Measurements from ENCODE around the gene PRKAR2B. TPM values are rescaled to one million over a fixed set of nuclear protein-coding genes. Genes with fewer than 3 reads are reported as not detected.
"Not testable (repeated sequence)": the region's sequence is repeated elsewhere in the genome, so short reads cannot be mapped to it uniquely, and the experiment has no call there.

The PRKAR2B gene
- total RNA-seq, 2 experiments from 2014 or later, result 0.35 to 0.50 TPM

- H3K36me3 Mint-ChIP-seq (ENCODE audit: low read depth), result no peaks in the 10 kb centered on the region
- peaks cover 51% of the 10 kb centered on the region for H3K27me3 Mint-ChIP-seq
- no peaks in the 10 kb centered on the region for H3K9me3 Mint-ChIP-seq
- no peak overlapping the region for H3K4me3 Mint-ChIP-seq
- CTCF ChIA-PET, result interaction anchor here (1.1 kb wide), 1 partner anchor 253 kb away, joined by 3 read pairs; no protein-coding TSS in a partner anchor
- no peak for DNase-seq
- H3K4me1 Mint-ChIP-seq, result peaks cover 14% of the 10 kb centered on the region
- POLR2A ChIA-PET, result no interaction called here
- H3K27ac Mint-ChIP-seq, result no peak overlapping the region
Measured at GRCh38 chr7:107045980-107046379, 1.5 kb downstream of the PRKAR2B start.

DNA sequence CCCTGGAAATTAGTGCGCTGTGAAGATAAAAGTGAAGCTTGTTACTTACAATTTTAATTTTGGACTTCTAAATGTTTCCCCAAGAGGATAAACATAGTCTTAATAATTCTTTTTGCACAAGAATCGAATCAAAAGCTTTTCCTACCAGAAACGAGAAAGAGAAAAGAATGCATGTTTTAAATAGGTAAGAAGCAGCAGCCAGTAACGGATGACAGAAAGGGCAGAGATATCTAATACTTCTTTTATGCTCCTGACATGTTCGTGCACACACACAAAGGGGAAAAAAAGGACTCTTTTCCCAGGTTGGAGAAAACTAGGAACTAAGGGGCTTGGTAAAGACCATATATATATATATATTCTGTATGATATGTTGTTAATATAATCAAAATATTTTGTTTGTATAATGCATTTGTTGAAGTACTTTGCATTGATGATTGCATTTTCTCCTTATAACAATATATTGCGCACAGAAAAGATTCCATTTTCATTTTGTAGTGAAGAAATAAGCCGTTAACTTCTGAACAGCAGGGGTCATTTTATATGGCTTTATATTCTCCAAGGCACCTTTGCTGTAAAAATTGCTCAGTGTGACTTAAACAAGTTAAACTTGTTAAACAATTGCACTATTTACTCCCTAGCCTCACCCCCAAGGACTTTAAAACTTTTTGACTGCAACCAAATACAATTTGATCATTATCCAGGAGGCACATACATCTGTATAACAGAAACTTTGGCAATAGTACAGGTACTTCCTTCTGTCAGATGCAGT is 2.2 kb downstream of the PRKAR2B start:
- Mint-ChIP-seq H3K27me3 (peaks cover 53% of the 10 kb centered on the region), H3K9me3 (no peaks in the 10 kb centered on the region), H3K27ac (no peak overlapping the region), H3K4me3 (no peak overlapping the region), H3K4me1 (peaks cover 14% of the 10 kb centered on the region), H3K36me3 (ENCODE audit: low read depth) (no peaks in the 10 kb centered on the region)
- CTCF ChIA-PET, result interaction anchor here (1.1 kb wide), 1 partner anchor 254 kb away, joined by 3 read pairs; no protein-coding TSS in a partner anchor
- POLR2A ChIA-PET, result no interaction called here
- DNase-seq, result no peak

DNA sequence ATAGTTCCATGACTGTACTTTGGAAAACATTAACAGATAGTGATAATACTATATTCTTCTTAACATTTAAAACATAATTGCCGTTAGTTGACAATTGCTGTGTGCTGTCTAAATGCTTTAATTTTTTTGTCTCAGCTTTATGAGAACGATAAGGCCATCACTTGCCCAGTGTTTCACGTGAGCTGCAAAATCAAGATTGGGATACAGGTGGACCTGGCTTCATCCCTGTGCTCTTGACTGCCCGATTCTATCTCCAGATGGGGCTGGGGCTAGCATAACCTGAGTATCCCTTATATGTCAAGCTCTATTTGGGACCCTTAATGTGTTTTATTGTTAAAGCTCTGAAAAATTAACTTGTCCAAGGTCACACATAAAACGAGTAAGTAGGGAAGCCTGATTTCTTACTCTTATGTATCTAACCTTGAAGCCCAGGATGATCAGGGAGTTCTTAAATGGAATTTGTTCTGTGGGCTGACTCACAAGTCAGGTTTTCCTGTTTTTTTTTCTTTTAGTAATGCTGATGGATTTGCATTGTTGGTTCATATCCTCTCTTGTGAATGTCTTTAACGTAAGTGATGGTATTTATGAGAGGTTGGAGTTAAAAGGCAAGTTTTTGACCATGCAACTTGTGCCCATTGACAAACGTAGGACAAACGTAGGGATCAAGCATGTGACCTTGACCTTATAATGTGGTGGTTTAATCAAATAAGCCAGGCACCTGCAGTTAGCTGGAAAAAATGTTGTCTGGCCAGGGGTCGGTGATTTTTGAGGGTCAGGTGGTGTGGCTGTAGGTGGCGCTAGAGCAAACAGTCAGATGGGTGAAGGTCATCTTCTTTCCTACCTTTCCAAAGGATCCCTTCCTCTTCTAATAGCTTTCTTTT is 3.6 kb downstream of the PRKAR2B start:
- ChIA-PET CTCF (no interaction called here), POLR2A (no interaction called here)
- H3K27me3 Mint-ChIP-seq, result peaks cover 54% of the 10 kb centered on the region
- no peaks in the 10 kb centered on the region for H3K36me3 Mint-ChIP-seq (ENCODE audit: low read depth)
- H3K27ac Mint-ChIP-seq, result no peak overlapping the region
- no peaks in the 10 kb centered on the region for H3K9me3 Mint-ChIP-seq
- H3K4me3 Mint-ChIP-seq, result no peak overlapping the region
- no peak for DNase-seq
- peaks cover 14% of the 10 kb centered on the region for H3K4me1 Mint-ChIP-seq

DNA sequence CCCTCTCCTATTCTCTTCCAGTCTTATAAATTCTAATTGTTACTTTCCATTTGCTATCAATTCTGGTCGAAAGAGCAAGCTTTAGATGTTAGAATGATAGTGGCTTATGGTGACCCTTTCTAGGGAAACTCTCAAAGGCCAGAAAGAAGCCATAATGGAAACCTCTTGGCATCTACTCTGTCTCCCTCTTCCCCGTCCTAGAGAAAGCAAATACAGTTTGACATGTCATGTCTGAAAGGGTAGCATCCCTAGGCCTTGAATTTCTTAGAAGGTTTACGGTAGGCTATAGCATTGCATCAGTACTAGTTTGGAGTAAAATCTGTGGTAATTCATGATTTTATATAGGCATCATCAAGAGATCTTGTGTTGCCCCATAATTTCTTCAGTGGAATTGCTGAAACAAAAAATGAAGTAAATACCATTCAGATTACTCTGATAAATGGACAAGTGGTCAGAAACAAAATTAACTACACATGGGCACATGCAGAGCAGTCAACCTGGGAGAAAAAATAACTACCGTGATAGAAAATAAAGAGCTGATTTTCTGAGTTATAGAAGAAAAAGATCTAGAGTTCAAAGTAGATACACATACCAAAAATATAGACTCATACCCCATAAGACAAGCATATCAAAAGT is 4.4 kb downstream of the PRKAR2B start:
- Mint-ChIP-seq H3K36me3 (ENCODE audit: low read depth) (no peaks in the 10 kb centered on the region), H3K4me3 (no peak overlapping the region), H3K9me3 (no peaks in the 10 kb centered on the region), H3K4me1 (peaks cover 13% of the 10 kb centered on the region), H3K27me3 (peaks cover 53% of the 10 kb centered on the region), H3K27ac (no peak overlapping the region)
- DNase-seq, result no peak
- POLR2A ChIA-PET, result no interaction called here
- CTCF ChIA-PET, result no interaction called here

DNA sequence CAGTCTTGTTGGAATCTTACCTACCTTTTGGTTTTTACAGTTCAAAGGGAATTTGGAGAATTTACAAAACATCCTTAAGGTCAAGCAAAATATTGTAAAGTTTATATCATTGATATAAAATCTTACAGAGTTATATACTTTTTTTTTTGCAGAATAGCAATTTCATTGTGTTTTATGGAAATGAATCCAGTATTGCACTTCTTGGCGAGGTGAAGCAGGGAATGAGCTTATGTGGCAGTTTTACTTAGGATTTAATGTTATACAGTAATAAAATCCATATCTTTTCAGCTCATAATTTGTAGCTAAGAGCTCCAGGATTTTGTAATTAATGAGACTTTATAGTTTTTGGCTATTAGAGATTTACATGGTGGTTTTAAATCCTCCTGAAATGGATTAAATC is 5.0 kb downstream of the PRKAR2B start:
- peaks cover 10% of the 10 kb centered on the region for H3K4me1 Mint-ChIP-seq
- H3K4me3 Mint-ChIP-seq, result no peak overlapping the region
- no peaks in the 10 kb centered on the region for H3K36me3 Mint-ChIP-seq (ENCODE audit: low read depth)
- peaks cover 54% of the 10 kb centered on the region for H3K27me3 Mint-ChIP-seq
- CTCF ChIA-PET, result no interaction called here
- no peak for DNase-seq
- POLR2A ChIA-PET, result no interaction called here
- H3K27ac Mint-ChIP-seq, result no peak overlapping the region
- H3K9me3 Mint-ChIP-seq, result no peaks in the 10 kb centered on the region

GRCh38 chr7:107049971-107050532 is 5.5 kb downstream of the PRKAR2B start:
- peaks cover 54% of the 10 kb centered on the region for H3K27me3 Mint-ChIP-seq
- no peak overlapping the region for H3K4me3 Mint-ChIP-seq
- CTCF ChIA-PET, result no interaction called here
- H3K36me3 Mint-ChIP-seq (ENCODE audit: low read depth), result no peaks in the 10 kb centered on the region
- POLR2A ChIA-PET, result no interaction called here
- peaks cover 10% of the 10 kb centered on the region for H3K4me1 Mint-ChIP-seq
- no peak for DNase-seq
- no peak overlapping the region for H3K27ac Mint-ChIP-seq
- no peaks in the 10 kb centered on the region for H3K9me3 Mint-ChIP-seq

- ChIA-PET CTCF (no interaction called here), POLR2A (no interaction called here)
- Mint-ChIP-seq H3K4me3 (no peak overlapping the region), H3K27ac (no peak overlapping the region), H3K4me1 (no peaks in the 10 kb centered on the region), H3K36me3 (ENCODE audit: low read depth) (no peaks in the 10 kb centered on the region), H3K27me3 (peaks cover 46% of the 10 kb centered on the region), H3K9me3 (no peaks in the 10 kb centered on the region)
- no peak for DNase-seq
Measured at GRCh38 chr7:107051376-107051775, 6.9 kb downstream of the PRKAR2B start.

DNA sequence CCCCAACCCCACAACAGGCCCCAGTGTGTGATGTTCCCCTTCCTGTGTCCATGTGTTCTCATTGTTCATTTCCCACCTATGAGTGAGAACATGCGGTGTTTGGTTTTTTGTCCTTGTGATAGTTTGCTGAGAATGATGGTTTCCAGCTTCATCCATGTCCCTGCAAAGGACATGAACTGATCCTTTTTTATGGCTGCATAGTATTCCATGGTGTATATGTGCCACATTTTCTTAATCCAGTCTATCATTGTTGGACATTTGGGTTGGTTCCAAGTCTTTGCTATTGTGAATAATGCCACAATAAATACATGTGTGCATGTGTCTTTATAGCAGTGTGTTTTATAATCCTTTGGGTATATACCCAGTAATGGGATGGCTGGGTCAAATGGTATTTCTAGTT is 10.5 kb downstream of the PRKAR2B start:
- H3K36me3 Mint-ChIP-seq (ENCODE audit: low read depth); H3K9me3 Mint-ChIP-seq; H3K27ac Mint-ChIP-seq; CTCF ChIA-PET; H3K4me3 Mint-ChIP-seq; DNase-seq; H3K4me1 Mint-ChIP-seq; POLR2A ChIA-PET: not testable (repeated sequence)
- H3K27me3 Mint-ChIP-seq, result peaks cover 32% of the 10 kb centered on the region

- peaks cover 30% of the 10 kb centered on the region for H3K27me3 Mint-ChIP-seq
- H3K9me3 Mint-ChIP-seq; CTCF ChIA-PET; H3K27ac Mint-ChIP-seq; H3K36me3 Mint-ChIP-seq (ENCODE audit: low read depth); DNase-seq; H3K4me3 Mint-ChIP-seq; POLR2A ChIA-PET; H3K4me1 Mint-ChIP-seq: not testable (repeated sequence)
Measured at GRCh38 chr7:107056058-107056457, 11.6 kb downstream of the PRKAR2B start.

GRCh38 chr7:107056728-107057473 is 12.4 kb downstream of the PRKAR2B start:
- DNase-seq, result no peak
- no peak overlapping the region for H3K27ac Mint-ChIP-seq
- no peaks in the 10 kb centered on the region for H3K4me1 Mint-ChIP-seq
- H3K4me3 Mint-ChIP-seq, result no peak overlapping the region
- peaks cover 27% of the 10 kb centered on the region for H3K27me3 Mint-ChIP-seq
- ChIA-PET POLR2A (no interaction called here), CTCF (no interaction called here)
- H3K9me3 Mint-ChIP-seq, result no peaks in the 10 kb centered on the region
- H3K36me3 Mint-ChIP-seq (ENCODE audit: low read depth), result no peaks in the 10 kb centered on the region

DNA sequence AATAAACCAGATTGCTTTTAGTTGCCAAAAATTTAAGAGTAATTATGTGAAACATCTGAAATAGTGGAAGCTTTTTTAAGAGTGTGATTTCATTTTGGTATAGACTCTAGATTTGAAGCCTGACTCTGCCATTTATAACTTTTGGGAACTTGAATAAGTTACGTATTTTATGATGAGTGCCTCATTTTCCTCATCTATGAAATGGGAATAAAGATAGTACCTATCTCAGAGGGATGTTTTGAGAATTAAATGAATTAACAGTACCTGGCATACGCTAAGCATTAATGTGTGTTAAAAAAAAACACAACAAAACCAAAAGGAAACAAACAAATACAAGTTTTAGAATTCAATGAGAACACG is 12.9 kb downstream of the PRKAR2B start:
- Mint-ChIP-seq H3K9me3 (no peaks in the 10 kb centered on the region), H3K4me3 (no peak overlapping the region), H3K36me3 (ENCODE audit: low read depth) (no peaks in the 10 kb centered on the region), H3K27me3 (peaks cover 27% of the 10 kb centered on the region), H3K27ac (no peak overlapping the region), H3K4me1 (no peaks in the 10 kb centered on the region)
- no peak for DNase-seq
- CTCF ChIA-PET, result no interaction called here
- POLR2A ChIA-PET, result no interaction called here

DNA sequence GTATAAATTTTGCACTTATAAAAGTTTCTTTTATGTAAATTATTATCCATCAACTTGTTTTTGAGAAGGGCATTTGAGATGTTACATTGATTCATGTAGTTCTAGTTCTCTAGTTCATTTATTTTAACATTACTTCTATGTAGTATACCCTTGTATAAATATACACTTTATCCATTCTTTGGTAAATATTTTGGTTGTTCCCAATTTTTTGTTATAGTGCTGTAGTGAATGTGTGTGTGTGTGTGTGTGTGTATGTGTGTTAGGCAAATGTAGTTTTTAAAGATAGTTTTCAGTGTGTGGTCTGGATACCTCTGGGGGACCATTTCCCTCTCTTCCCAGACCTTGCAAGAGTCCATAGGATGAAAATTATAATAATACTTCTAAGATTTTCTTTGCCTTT is 15.0 kb downstream of the PRKAR2B start:
- no peaks in the 10 kb centered on the region for H3K36me3 Mint-ChIP-seq (ENCODE audit: low read depth)
- DNase-seq, result no peak
- no peaks in the 10 kb centered on the region for H3K9me3 Mint-ChIP-seq
- peaks cover 26% of the 10 kb centered on the region for H3K27me3 Mint-ChIP-seq
- H3K4me3 Mint-ChIP-seq, result no peak overlapping the region
- H3K4me1 Mint-ChIP-seq, result no peaks in the 10 kb centered on the region
- ChIA-PET POLR2A (no interaction called here), CTCF (no interaction called here)
- no peak overlapping the region for H3K27ac Mint-ChIP-seq
